Activated naive CD8-positive, alpha-beta T cell treated with anti-CD3 and anti-CD28 coated beads, Interleukin-2, amount 50 U/mL, for 16 hours (primary cell): ENCODE measurements around the gene DNALI1.

ENCODE experiments used
- DNase-seq: peaks from one replicate; pipeline ENCODE4 v3.0.0-alpha.2; 2020; ENCODE audit warnings: low read depth, low spot score

Gene DNALI1

GRCh38 chr1:37601441-37601840, 44.7 kb downstream of the DNALI1 start:
- DNase-seq = no peak

GRCh38 chr1:37602750-37603694, 46.3 kb downstream of the DNALI1 start:
- DNase-seq = no peak

GRCh38 chr1:37605061-37605650, 48.4 kb downstream of the DNALI1 start:
- DNase-seq = no peak

GRCh38 chr1:37605806-37606474, 49.2 kb downstream of the DNALI1 start:
- DNase-seq = no peak

GRCh38 chr1:37606481-37607263, 49.9 kb downstream of the DNALI1 start:
- no peak for DNase-seq

- no peak for DNase-seq
Measured at GRCh38 chr1:37609002-37609401, 52.3 kb downstream of the DNALI1 start.

- no peak for DNase-seq
Measured at GRCh38 chr1:37609994-37610393, 53.3 kb downstream of the DNALI1 start.

- DNase-seq = no peak
Measured at GRCh38 chr1:37612186-37612585, 55.4 kb downstream of the DNALI1 start.

- DNase-seq = no peak
Measured at GRCh38 chr1:37614105-37614504, 57.4 kb downstream of the DNALI1 start.

- no peak for DNase-seq
Measured at GRCh38 chr1:37616330-37616729, 59.6 kb downstream of the DNALI1 start.
